Limb (tissue), 2 donors: ENCODE results near the gene CCDC15.

Source experiments
- DNase-seq, 2 donors: peaks; one replicate each; pipeline ENCODE4 v3.0.0-alpha.2; 2016; ENCODE audit errors: extremely low spot score in 2 of 2

Gene CCDC15, protein sequence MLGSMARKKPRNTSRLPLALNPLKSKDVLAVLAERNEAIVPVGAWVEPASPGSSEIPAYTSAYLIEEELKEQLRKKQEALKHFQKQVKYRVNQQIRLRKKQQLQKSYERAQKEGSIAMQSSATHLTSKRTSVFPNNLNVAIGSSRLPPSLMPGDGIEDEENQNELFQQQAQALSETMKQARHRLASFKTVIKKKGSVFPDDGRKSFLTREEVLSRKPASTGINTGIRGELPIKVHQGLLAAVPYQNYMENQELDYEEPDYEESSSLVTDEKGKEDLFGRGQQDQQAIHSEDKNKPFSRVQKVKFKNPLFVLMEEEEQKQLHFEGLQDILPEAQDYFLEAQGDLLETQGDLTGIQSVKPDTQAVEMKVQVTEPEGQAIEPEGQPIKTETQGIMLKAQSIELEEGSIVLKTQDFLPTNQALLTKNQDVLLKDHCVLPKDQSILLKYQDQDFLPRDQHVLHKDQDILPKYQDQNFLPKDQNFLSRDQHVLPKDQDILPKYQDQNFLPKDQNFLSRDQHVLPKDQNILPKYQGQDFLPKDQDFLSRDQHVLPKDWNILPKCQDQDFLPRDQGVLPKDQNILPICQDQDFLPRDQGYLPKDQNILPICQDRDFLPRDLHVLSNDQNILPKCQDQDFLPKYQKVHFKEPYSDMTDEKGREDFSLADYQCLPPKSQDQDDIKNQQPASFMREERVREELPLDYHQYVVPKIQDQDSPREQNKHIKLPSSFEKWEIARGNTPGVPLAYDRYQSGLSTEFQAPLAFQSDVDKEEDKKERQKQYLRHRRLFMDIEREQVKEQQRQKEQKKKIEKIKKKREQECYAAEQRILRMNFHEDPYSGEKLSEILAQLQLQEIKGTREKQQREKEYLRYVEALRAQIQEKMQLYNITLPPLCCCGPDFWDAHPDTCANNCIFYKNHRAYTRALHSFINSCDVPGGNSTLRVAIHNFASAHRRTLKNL

DNA sequence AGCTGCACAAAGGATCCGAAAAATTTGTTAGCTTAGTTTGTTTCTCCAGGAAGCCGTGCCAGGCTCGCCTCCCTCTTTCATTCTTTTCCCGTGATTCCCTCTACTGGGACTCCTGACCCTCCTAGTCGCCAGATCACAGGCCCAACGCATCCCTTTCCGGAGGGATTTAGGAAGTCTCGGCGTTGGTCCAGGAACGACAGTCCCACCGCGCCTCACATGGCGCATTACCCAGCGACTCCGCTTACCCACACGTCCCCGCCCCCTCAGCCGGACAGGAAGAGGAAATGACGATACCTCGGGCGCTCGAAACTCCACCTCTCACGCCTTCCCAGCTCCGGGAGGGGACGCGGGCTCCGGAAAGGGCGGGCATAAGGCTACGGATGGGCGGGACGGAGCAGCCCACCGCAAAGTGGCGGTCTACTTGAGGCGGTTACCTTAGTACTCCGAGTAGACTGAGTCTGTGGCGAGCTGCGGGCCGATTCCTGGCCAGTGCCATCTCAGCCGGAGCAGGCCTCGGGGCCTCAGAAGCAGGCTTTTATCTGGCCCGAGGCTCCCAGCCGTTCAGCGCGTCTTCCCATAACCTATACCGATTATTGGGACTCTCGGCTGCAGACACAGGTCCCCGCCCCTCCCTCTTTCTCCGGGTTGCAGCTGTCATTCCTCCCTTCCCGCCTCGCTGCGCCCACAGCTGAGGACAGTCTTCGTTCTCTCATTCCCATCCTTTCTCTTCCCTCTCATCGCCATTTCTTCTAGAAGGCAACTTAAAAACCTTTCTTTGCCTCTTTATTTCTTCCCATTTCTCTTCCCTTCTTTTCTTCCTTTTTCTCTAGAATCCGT lies at the start of gene CCDC15:
Gene CCDC15 (plus strand): TSS at position 450 of the 837 bp plus-strand sequence. CDS start 531 bp downstream, outside the sequence.
- DNase-seq, result peak; percentile 97 to 99

GRCh38 chr11:124915541-124916369 lies 38.2 kb upstream of the CCDC15 start:
- no peak for DNase-seq

GRCh38 chr11:124916370-124916710 lies 37.7 kb upstream of the CCDC15 start:
- DNase-seq, result no peak

DNA sequence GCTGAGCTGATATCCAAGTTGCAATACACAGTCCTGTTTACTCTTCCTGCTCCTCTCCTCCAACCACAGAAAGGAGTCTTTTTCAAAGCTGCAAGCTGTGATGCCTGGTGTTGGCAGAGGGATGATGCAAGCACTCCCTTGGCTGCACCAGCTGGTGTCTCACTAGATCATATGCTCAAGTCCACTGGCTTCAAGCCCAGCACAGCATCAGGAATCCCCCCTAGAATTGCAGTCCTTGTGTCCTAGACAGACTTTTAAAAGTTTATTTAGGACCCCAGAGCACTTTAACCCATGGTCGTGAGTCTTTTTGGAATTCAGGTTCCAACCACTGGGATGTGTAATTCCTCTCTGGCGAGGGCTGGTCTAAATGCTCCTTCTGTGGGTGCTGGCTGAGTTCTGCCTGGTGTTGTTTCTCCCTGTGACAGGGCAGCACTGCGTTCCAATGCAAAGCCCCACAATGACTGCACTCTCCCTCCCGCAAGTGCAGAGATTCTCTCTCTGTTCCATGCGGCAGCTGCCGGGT lies 36.8 kb upstream of the CCDC15 start:
- no peak for DNase-seq

- DNase-seq, result no peak
Measured at GRCh38 chr11:124918950-124919349, 35.1 kb upstream of the CCDC15 start, which contains the start of gene HEPN1. HEPN1 (plus strand) TSS chr11:124919250.

DNA sequence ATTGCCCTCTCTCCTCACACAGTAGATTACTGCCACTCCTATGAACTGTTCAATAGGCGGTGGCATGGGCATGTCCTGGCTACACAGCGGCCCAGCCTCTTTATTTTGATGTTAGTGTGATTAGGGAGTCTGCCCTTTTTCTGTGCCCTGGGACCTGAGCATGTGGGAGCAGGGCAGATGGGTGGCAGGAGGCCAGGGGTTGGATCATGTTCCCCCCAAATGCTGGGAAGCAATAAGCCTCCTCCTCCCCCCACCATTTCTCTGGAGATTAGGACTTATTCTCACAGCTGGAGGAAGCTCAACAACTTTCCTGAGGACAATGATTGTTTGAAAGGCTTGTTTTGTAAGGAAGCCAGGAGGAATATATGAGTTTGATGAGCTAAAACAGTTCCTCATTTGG lies 34.1 kb upstream of the CCDC15 start:
- no peak for DNase-seq

GRCh38 chr11:124920356-124920755 lies 33.6 kb upstream of the CCDC15 start:
- no peak for DNase-seq

DNA sequence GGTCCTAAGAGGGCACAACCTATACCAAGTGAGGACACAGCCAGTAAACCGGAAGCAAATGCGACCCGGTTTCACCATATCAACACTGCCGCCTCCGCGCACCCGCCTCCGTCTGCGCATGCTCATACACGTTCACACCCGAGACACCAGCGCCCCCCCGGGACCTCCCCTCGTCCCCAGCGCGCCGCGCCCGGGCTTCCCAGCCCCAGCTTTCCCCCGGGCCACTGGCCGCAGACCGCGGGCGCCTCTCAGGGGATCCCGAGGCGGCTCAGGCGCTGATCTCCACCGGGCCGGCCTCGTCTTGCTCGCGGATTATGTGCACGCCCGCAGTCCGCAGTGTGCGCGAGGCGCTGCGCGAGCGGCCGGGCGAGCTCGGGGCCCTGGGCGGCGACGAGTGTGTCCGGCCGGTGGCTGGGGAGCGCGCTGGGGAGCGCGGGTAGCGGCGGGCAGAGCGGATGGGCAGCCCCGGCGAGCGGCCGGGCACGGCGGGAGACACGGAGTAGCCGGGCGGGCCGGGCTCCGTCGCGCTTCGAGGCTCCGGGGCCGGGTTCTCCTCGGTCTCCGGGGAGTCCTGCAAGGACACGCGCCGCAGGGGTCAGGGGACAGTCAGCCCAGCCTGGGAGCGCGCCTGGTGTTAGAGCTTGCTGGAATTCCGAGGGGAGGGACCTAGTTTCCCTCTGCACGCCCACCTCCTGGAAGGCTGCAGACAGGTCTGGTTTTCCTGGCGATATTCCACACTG lies 33.0 kb upstream of the CCDC15 start:
- DNase-seq, result peak; percentile 68 to 90

DNA sequence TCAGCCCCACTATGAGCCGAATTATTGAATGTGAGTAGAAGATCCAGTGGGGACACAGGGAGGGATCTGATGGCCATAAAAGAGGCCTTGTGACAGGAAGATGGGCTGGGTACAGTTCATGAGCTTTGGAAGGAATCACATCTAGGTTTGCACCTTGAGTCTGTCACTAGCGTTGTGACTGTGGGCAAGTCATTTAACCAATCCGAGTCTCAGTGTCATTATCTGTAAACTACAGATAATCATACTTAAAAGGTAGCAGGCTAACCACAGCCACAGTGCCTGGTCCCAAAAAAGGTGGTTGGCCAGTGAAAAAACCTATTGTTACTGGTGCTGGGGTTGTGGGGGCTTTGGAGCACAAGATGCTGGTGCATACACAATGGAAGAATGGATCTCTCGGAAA lies 31.2 kb upstream of the CCDC15 start:
- DNase-seq, result no peak

GRCh38 chr11:124923296-124923695 lies 30.7 kb upstream of the CCDC15 start:
- no peak for DNase-seq

GRCh38 chr11:124928942-124929665 lies 24.9 kb upstream of the CCDC15 start:
- DNase-seq, result no peak

DNA sequence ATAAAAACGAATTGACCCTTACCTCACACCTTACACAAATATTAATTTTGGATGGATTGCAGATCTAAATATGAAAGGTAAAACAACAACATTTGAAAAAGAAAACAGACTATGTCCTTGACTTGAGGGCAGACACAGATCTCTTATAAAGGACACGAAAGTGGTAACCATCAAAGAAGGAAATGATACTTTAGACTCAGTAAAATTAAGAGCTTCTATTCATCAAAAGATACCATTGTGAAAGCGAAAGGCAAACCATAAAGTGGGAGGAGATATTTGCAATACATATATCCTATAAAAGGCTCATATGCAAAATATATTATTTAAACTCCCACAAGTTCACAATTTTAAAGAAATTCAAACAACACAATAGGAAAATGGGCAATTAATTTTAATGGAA lies 23.2 kb upstream of the CCDC15 start:
- DNase-seq, result no peak

- DNase-seq, result no peak
Measured at GRCh38 chr11:124934862-124935547, 19.0 kb upstream of the CCDC15 start.

GRCh38 chr11:124935548-124936514 lies 18.2 kb upstream of the CCDC15 start, which contains the start of gene HEPACAM:
HEPACAM (minus strand) TSS chr11:124936047; CDS start chr11:124936006, 41 bp downstream.
- no peak for DNase-seq

GRCh38 chr11:124937336-124937935 lies 16.6 kb upstream of the CCDC15 start:
- no peak for DNase-seq

GRCh38 chr11:124938206-124938765 lies 15.7 kb upstream of the CCDC15 start:
- no peak for DNase-seq
